Endothelial cell of umbilical vein (primary cell): ENCODE measurements around the gene MAP3K21. TPM values are rescaled to one million over a fixed set of nuclear protein-coding genes. Genes with fewer than 3 reads are reported as not detected.

Experiments
- BruUV-seq: library from RNA; stranded (reverse); fragments of 400-500 nt; replicated peaks from 2 replicates; lab custom pipeline; 2021; lab: Mats Ljungman, UMichigan
- CTCF ChIA-PET: fragments of 300-600, 350-600 bp; sonication (Branson Sonifier 250); formaldehyde crosslinking; loops from one replicate; lab custom pipeline; 2021; ENCODE audit warnings: antibody characterized with exemption, inconsistent platforms; lab: Charles Lee
- POLR2A ChIA-PET: fragments of 300-600, 350-600 bp; sonication (Branson Sonifier 250); formaldehyde crosslinking; loops from one replicate; lab custom pipeline; 2021; ENCODE audit warnings: antibody characterized with exemption, inconsistent platforms; lab: Charles Lee
- DNase-seq: peaks from one replicate; pipeline ENCODE4 v3.0.0-alpha.2; 2011; ENCODE audit warnings: low read depth, low spot score
- FAIRE-seq: peaks from 2 replicates; lab custom pipeline; 2011; peaks lifted over from hg19 to GRCh38; lab: Jason Lieb, UNC
- H2AFZ ChIP-seq: 2 replicates; pipeline ENCODE4 v1.6.0; 2012; ENCODE audit warnings: low read depth, low read length, control low read depth, inconsistent platforms
- H3K27ac ChIP-seq: 2 replicates; pipeline ENCODE4 v1.5.1; 2011; ENCODE audit warnings: low read depth, mild to moderate bottlenecking, control low read depth, low read length, moderate library complexity; ENCODE audit not compliant: insufficient read depth
- H3K27me3 ChIP-seq, 2 experiments: 2 replicates each; pipeline versions ENCODE4 v1.6.0 to v1.6.1; 2011; ENCODE audit warnings: low read length in 2 of 2, mixed read lengths in 1 of 2; ENCODE audit not compliant: control insufficient read depth in 2 of 2, insufficient read depth in 2 of 2
- H3K36me3 ChIP-seq, 2 experiments: 2 replicates in 1 of 2; 3 replicates in 1 of 2; pipeline ENCODE4 v1.5.1; 2011; ENCODE audit warnings: low read length in 2 of 2, mild to moderate bottlenecking in 1 of 2, moderate library complexity in 1 of 2; ENCODE audit not compliant: control insufficient read depth in 2 of 2, insufficient read depth in 2 of 2; ENCODE audit errors: extremely low read depth in 1 of 2
- H3K4me1 ChIP-seq: 3 replicates; pipeline ENCODE4 v1.5.1; 2011; ENCODE audit warnings: mild to moderate bottlenecking, low read length; ENCODE audit not compliant: control insufficient read depth, insufficient read depth; ENCODE audit errors: extremely low read depth
- H3K4me2 ChIP-seq: 2 replicates; pipeline ENCODE4 v1.6.1; 2011; ENCODE audit warnings: low read length, control low read depth, mixed read lengths; ENCODE audit not compliant: insufficient read depth
- H3K4me3 ChIP-seq, 3 experiments: fragments of 200-600 bp in 1 of 3; sonication (generic), shearing (Covaris generic) in 1 of 3; replicated peaks in 1 of 3; 2 replicates each; pipeline ENCODE4 v1.5.1; 2011 to 2016; ENCODE audit warnings: control low read depth in 3 of 3, low read length in 3 of 3, mild to moderate bottlenecking in 2 of 3, inconsistent platforms in 1 of 3, low read depth in 1 of 3, moderate library complexity in 1 of 3; ENCODE audit not compliant: insufficient read depth in 1 of 3
- H3K79me2 ChIP-seq: 2 replicates; pipeline ENCODE4 v1.6.0; 2012; ENCODE audit warnings: low read length, inconsistent platforms; ENCODE audit not compliant: control insufficient read depth, insufficient read depth
- H3K9ac ChIP-seq: replicated peaks from 2 replicates; pipeline ENCODE3; 2011; ENCODE audit warnings: low read length, control low read depth; ENCODE audit not compliant: insufficient read depth; ENCODE audit errors: extremely low read depth
- H3K9me1 ChIP-seq: replicated peaks from 3 replicates; pipeline ENCODE4 v1.6.0; 2011; ENCODE audit warnings: mild to moderate bottlenecking, low read length; ENCODE audit not compliant: control insufficient read depth, insufficient read depth; ENCODE audit errors: extremely low read depth
- H3K9me3 ChIP-seq: replicated peaks from 2 replicates; pipeline ENCODE4 v1.5.1; 2012; ENCODE audit warnings: low read length, inconsistent platforms; ENCODE audit not compliant: control insufficient read depth, insufficient read depth
- H4K20me1 ChIP-seq: replicated peaks from 2 replicates; pipeline ENCODE3; 2011; ENCODE audit warnings: mild to moderate bottlenecking, low read length; ENCODE audit not compliant: control insufficient read depth, insufficient read depth; ENCODE audit errors: extremely low read depth
- CTCF ChIP-seq, 2 donors: IDR thresholded peaks; 1 replicate in 1 of 2; 2 replicates in 1 of 2; pipeline ENCODE4 v1.5.1; 2011; ENCODE audit warnings: low read length in 2 of 2, mild to moderate bottlenecking in 2 of 2, moderate library complexity in 2 of 2, control low read depth in 1 of 2, inconsistent platforms in 1 of 2, low read depth in 1 of 2; ENCODE audit not compliant: insufficient read depth in 1 of 2; ENCODE audit errors: extremely low read depth in 1 of 2
- EZH2 ChIP-seq: IDR thresholded peaks from 2 replicates; pipeline ENCODE4 v1.6.1; 2012; ENCODE audit warnings: borderline replicate concordance, low read depth, mild to moderate bottlenecking, moderate library complexity, low read length, inconsistent platforms; ENCODE audit not compliant: severe bottlenecking
- FOS ChIP-seq: IDR thresholded peaks from 2 replicates; pipeline ENCODE4 v1.6.1; 2011; ENCODE audit warnings: mild to moderate bottlenecking, low read length, moderate library complexity, borderline replicate concordance; ENCODE audit not compliant: insufficient read depth
- GATA2 ChIP-seq: IDR thresholded peaks from 2 replicates; pipeline ENCODE4 v1.7.0; 2011; ENCODE audit warnings: low read depth, mild to moderate bottlenecking, moderate library complexity, mixed read lengths, low read length; ENCODE audit not compliant: insufficient read length, insufficient read depth
- JUN ChIP-seq: IDR thresholded peaks from 2 replicates; pipeline ENCODE4 v1.6.1; 2011; ENCODE audit warnings: borderline replicate concordance, low read depth; ENCODE audit not compliant: insufficient read length, insufficient read depth
- MYC ChIP-seq: IDR thresholded peaks from one replicate; pipeline ENCODE4 v1.6.1; 2011; ENCODE audit warnings: mild to moderate bottlenecking, low read depth, low read length
- POLR2A ChIP-seq: IDR thresholded peaks from 2 replicates; pipeline ENCODE4 v1.6.1; 2012; ENCODE audit warnings: low read depth, mild to moderate bottlenecking, control low read depth, low read length
- POLR2AphosphoS5 ChIP-seq: IDR thresholded peaks from 2 replicates; pipeline ENCODE4 v1.6.1; 2012; ENCODE audit warnings: low read depth, mild to moderate bottlenecking, control low read depth, low read length, moderate library complexity; ENCODE audit not compliant: insufficient read depth
- dilution Hi-C: fragments of 300-500 bp; cut with MboI; formaldehyde crosslinking; loops from one replicate; pipeline ENCODE4 v1.15.0; 2019; ENCODE audit warnings: low sequenced_read_pairs; ENCODE audit not compliant: extremely low pct_ligation_motif_present
- intact Hi-C: fragments of 100-400 bp; cut with micrococcal nuclease; formaldehyde crosslinking; loops from one replicate; pipeline ENCODE4 v1.10.0; 2022
- polyA plus RNA-seq, 4 experiments: library from polyadenylated mRNA; depleted of rRNA in 3 of 4; stranded (reverse) in 3 of 4; unstranded in 1 of 4; fragments of >200 nt; gene quantifications; 2 replicates each; pipeline versions ENCODE4 v1.2.1 to v1.2.3, GENCODE V29; 2011 to 2012; ENCODE audit warnings: missing spikeins in 1 of 4
- total RNA-seq: library from RNA; stranded (reverse); gene quantifications from 2 replicates; pipeline ENCODE4 v1.2.3, GENCODE V29; 2021
- TF ChIP-seq, protein P1 (sequence below): IDR thresholded peaks from 2 replicates; pipeline ENCODE4 v1.6.1; 2011; ENCODE audit not compliant: insufficient read depth, insufficient read length

MAP3K21 gene
- total and polyA plus RNA-seq, 2 donors (not counting 3 experiments of a cell fraction or from before 2014, with no cell fraction given): 0.65 to 0.95 TPM

- ChIA-PET CTCF (interaction anchor here (1.2 to 1.9 kb wide), 4 partner anchors 9 to 672 kb away, joined by 3 to 18 read pairs (median 6); no protein-coding TSS in a partner anchor), POLR2A (no interaction called here)
- DNase-seq (no peak), FAIRE-seq (no peak)
- dilution Hi-C loops: no loop called here
- Histone ChIP-seq H2AFZ (no peak overlapping the region), H3K4me2 (no peak overlapping the region), H3K27me3 (peaks cover 0 to 2% of the 10 kb centered on the region in 2 experiments), H3K4me3 (no peak overlapping the region), H3K27ac (no peak overlapping the region), H3K36me3 (no peaks in the 10 kb centered on the region), H3K4me1 (no peaks in the 10 kb centered on the region), H3K9me3 (no peaks in the 10 kb centered on the region), H3K79me2 (no peaks in the 10 kb centered on the region), H3K9ac (no peak overlapping the region), H4K20me1 (no peaks in the 10 kb centered on the region), H3K9me1 (no peaks in the 10 kb centered on the region)
- BruUV-seq: no TSS peak
- intact Hi-C loops: loop anchor here (1.0 to 10.0 kb wide), 5 partner anchors 91 to 916 kb away; no protein-coding TSS in a partner anchor
- TF ChIP-seq POLR2A: no peak
- no peak for TF ChIP-seq JUN
- TF ChIP-seq FOS: no peak
- TF ChIP-seq CTCF (IDR thresholded peaks at IDR 0.05; ENCODE audit: extremely low read depth in 1 of 2, insufficient read depth in 1 of 2, low read depth in 1 of 2, low read length in 2 of 2): no peak
- TF ChIP-seq MYC: no peak
- no peak for TF ChIP-seq POLR2AphosphoS5
- TF ChIP-seq EZH2: no peak
- TF ChIP-seq, protein P1, sequence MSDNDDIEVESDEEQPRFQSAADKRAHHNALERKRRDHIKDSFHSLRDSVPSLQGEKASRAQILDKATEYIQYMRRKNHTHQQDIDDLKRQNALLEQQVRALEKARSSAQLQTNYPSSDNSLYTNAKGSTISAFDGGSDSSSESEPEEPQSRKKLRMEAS: no peak
- TF ChIP-seq GATA2: no peak
These were observed 68.5 kb downstream of the MAP3K21 start for GRCh38 chr1:233395863-233396646.
